ENCODE results near the gene IL2RG. TPM values are rescaled to one million over a fixed set of nuclear protein-coding genes. Genes with fewer than 3 reads are reported as not detected.

IL2RG gene
- total and polyA plus RNA-seq, 2 experiments from 2014 or later, result 0.26 TPM; not detected in 1

DNA sequence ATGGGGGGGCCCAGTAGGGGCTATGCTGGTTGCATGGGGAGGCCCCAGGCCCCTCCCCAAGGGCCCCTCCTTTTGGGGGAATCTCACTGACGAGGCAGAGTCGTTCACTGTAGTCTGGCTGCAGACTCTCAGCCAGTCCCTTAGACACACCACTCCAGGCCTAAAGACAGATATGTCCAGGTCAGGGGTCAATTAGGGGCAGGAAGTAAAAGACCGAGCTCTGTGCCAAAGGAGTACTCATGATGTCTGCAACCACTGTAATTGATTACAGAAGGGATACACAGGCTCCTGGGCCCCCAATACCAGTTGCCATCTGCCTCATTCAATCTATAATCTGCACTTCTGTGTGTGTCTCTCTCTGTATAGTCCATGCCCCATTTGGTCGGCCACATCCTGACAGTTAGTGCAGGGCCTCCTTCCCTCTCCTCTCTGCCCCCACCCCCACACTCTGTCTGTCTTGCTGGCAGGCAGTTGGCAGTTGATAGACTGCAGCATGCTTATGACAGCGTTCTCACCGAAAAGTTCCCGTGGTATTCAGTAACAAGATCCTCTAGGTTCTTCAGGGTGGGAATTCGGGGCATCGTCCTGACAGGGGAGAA lies 3.5 kb downstream of the IL2RG start:
- Histone ChIP-seq H3K36me3 (ENCODE audit: insufficient read depth) (no peaks in the 10 kb centered on the region), H3K79me2 (replicated peaks; ENCODE audit: insufficient read depth) (no peaks in the 10 kb centered on the region), H3K4me2 (no peak overlapping the region), H4K20me1 (replicated peaks; ENCODE audit: insufficient read depth) (no peaks in the 10 kb centered on the region), H3K27ac (ENCODE audit: low read depth) (no peak overlapping the region), H3K4me3 (no peak overlapping the region), H3K9me2 (ENCODE audit: insufficient read depth) (no peaks in the 10 kb centered on the region), H3F3A (replicated peaks; ENCODE audit: low read depth) (0 out of 2 replicates have a peak, but pooled peaks cover 2% of the 10 kb centered on the region), H3K27me3 (ENCODE audit: insufficient read depth) (peaks cover 23% of the 10 kb centered on the region; the same call in 1 of the 2 replicates), H2AFZ (no peak overlapping the region), H3K4me1 (ENCODE audit: insufficient read depth) (peaks cover 19% of the 10 kb centered on the region)
- Mint-ChIP-seq H3K36me3 (ENCODE audit: low read depth) (no peaks in the 10 kb centered on the region), H3K4me3 (no peak overlapping the region), H3K4me1 (peaks cover 28% of the 10 kb centered on the region), H3K9me3 (no peaks in the 10 kb centered on the region), H3K27ac (no peak overlapping the region), H3K27me3 (ENCODE audit: insufficient read depth, low read depth, poor library complexity) (peaks cover 2% of the 10 kb centered on the region)
- no peak for TF ChIP-seq EZH2phosphoT487 (IDR thresholded peaks at IDR 0.05; ENCODE audit: unreplicated experiment)
- no peak for TF ChIP-seq POLR2AphosphoS5 (IDR thresholded peaks at IDR 0.05; ENCODE audit: low read depth)
- TF ChIP-seq, protein P1, sequence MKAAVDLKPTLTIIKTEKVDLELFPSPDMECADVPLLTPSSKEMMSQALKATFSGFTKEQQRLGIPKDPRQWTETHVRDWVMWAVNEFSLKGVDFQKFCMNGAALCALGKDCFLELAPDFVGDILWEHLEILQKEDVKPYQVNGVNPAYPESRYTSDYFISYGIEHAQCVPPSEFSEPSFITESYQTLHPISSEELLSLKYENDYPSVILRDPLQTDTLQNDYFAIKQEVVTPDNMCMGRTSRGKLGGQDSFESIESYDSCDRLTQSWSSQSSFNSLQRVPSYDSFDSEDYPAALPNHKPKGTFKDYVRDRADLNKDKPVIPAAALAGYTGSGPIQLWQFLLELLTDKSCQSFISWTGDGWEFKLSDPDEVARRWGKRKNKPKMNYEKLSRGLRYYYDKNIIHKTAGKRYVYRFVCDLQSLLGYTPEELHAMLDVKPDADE (IDR thresholded peaks at IDR 0.05), result no peak
- TF ChIP-seq NANOG (IDR thresholded peaks at IDR 0.05; ENCODE audit: borderline replicate concordance), result no peak
- TF ChIP-seq, protein P2, sequence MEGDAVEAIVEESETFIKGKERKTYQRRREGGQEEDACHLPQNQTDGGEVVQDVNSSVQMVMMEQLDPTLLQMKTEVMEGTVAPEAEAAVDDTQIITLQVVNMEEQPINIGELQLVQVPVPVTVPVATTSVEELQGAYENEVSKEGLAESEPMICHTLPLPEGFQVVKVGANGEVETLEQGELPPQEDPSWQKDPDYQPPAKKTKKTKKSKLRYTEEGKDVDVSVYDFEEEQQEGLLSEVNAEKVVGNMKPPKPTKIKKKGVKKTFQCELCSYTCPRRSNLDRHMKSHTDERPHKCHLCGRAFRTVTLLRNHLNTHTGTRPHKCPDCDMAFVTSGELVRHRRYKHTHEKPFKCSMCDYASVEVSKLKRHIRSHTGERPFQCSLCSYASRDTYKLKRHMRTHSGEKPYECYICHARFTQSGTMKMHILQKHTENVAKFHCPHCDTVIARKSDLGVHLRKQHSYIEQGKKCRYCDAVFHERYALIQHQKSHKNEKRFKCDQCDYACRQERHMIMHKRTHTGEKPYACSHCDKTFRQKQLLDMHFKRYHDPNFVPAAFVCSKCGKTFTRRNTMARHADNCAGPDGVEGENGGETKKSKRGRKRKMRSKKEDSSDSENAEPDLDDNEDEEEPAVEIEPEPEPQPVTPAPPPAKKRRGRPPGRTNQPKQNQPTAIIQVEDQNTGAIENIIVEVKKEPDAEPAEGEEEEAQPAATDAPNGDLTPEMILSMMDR (conservative IDR thresholded peaks at IDR 0.05; ENCODE audit: low read depth in 2 of 2), result no peak
- no peak for TF ChIP-seq ZNF114 (CRISPR knock-in tag; IDR thresholded peaks at IDR 0.05)
- no peak for TF ChIP-seq STAT1 (IDR thresholded peaks at IDR 0.05; ENCODE audit: unreplicated experiment)
- no peak for TF ChIP-seq JUNB (IDR thresholded peaks at IDR 0.05; ENCODE audit: unreplicated experiment)
- TF ChIP-seq, protein P3, sequence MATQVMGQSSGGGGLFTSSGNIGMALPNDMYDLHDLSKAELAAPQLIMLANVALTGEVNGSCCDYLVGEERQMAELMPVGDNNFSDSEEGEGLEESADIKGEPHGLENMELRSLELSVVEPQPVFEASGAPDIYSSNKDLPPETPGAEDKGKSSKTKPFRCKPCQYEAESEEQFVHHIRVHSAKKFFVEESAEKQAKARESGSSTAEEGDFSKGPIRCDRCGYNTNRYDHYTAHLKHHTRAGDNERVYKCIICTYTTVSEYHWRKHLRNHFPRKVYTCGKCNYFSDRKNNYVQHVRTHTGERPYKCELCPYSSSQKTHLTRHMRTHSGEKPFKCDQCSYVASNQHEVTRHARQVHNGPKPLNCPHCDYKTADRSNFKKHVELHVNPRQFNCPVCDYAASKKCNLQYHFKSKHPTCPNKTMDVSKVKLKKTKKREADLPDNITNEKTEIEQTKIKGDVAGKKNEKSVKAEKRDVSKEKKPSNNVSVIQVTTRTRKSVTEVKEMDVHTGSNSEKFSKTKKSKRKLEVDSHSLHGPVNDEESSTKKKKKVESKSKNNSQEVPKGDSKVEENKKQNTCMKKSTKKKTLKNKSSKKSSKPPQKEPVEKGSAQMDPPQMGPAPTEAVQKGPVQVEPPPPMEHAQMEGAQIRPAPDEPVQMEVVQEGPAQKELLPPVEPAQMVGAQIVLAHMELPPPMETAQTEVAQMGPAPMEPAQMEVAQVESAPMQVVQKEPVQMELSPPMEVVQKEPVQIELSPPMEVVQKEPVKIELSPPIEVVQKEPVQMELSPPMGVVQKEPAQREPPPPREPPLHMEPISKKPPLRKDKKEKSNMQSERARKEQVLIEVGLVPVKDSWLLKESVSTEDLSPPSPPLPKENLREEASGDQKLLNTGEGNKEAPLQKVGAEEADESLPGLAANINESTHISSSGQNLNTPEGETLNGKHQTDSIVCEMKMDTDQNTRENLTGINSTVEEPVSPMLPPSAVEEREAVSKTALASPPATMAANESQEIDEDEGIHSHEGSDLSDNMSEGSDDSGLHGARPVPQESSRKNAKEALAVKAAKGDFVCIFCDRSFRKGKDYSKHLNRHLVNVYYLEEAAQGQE (IDR thresholded peaks at IDR 0.05; ENCODE audit: unreplicated experiment), result no peak
- TF ChIP-seq CREB1 (CRISPR knock-in tag; IDR thresholded peaks at IDR 0.05; ENCODE audit: low read depth), result no peak
- no peak for TF ChIP-seq ZNF331 (CRISPR knock-in tag; IDR thresholded peaks at IDR 0.05; ENCODE audit: low read depth)
- DNase-seq (ENCODE audit: low spot score) (no peak), ATAC-seq (no peak)

All from GM23338 (cell line).